ENCODE measurements around the gene RFX3. TPM values are rescaled to one million over a fixed set of nuclear protein-coding genes. Genes with fewer than 3 reads are reported as not detected.

Gene RFX3
- total RNA-seq, 1 donor from 2014 or later = 3.8 TPM

DNA sequence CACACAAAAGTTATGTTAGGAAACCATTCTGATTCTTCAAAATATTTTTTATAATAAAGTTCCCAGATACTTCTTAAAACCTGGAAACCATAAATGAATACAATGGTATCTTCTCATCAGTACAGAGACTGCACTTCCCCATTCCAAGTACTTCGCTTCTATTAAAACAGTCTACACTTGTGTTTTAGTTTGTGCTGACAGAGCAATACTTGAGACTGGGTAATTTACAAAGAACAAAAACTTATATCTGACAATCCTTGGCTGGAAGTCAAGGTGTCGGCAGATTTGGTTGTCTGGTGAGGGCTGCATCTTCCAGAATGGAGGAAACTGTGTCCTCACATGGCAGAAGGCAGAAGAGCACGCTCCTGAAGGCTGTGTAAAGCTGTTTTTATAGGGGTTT is 70.1 kb downstream of the RFX3 start:
- intact Hi-C loops (cut with micrococcal nuclease) = no loop called here
- no peak for DNase-seq
- no peaks in the 10 kb centered on the region for H3K27me3 ChIP-seq (ENCODE audit: low read depth)
- H3K9me3 ChIP-seq (replicated peaks) = no peaks in the 10 kb centered on the region
- H3K27ac ChIP-seq (replicated peaks) = no peak overlapping the region
- peaks cover 13% of the 10 kb centered on the region for H3K4me1 ChIP-seq
- TF ChIP-seq, protein P1, sequence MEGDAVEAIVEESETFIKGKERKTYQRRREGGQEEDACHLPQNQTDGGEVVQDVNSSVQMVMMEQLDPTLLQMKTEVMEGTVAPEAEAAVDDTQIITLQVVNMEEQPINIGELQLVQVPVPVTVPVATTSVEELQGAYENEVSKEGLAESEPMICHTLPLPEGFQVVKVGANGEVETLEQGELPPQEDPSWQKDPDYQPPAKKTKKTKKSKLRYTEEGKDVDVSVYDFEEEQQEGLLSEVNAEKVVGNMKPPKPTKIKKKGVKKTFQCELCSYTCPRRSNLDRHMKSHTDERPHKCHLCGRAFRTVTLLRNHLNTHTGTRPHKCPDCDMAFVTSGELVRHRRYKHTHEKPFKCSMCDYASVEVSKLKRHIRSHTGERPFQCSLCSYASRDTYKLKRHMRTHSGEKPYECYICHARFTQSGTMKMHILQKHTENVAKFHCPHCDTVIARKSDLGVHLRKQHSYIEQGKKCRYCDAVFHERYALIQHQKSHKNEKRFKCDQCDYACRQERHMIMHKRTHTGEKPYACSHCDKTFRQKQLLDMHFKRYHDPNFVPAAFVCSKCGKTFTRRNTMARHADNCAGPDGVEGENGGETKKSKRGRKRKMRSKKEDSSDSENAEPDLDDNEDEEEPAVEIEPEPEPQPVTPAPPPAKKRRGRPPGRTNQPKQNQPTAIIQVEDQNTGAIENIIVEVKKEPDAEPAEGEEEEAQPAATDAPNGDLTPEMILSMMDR (IDR thresholded peaks at IDR 0.05; ENCODE audit: borderline replicate concordance) = no peak
- H3K4me3 ChIP-seq = no peak overlapping the region
- no peaks in the 10 kb centered on the region for H3K36me3 ChIP-seq

DNA sequence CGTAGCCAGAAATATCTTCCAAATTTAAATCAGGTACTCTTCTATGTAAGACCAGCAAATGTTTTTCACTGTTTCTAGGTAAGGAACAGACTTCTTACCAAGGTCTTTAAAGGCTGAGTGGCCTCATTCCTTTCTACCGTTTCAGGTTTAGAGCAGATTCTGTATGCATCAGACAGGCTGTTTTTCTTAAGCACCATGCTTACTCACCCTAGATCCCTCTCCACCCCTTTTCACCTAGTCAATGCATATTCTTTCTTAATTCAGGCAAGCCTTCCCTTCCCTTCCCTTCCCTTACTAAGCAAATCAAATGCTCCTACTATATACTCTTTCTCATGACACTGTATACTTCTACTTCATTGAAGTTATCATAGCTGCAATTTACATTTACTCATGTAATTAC is 70.7 kb downstream of the RFX3 start:
- Histone ChIP-seq H3K4me1 (peaks cover 13% of the 10 kb centered on the region), H3K36me3 (no peaks in the 10 kb centered on the region), H3K27ac (replicated peaks) (no peak overlapping the region), H3K9me3 (replicated peaks) (no peaks in the 10 kb centered on the region), H3K27me3 (ENCODE audit: low read depth) (no peaks in the 10 kb centered on the region), H3K4me3 (no peak overlapping the region)
- TF ChIP-seq, protein P1 (IDR thresholded peaks at IDR 0.05; ENCODE audit: borderline replicate concordance) = no peak
- intact Hi-C loops (cut with micrococcal nuclease) = no loop called here
- DNase-seq = no peak

DNA sequence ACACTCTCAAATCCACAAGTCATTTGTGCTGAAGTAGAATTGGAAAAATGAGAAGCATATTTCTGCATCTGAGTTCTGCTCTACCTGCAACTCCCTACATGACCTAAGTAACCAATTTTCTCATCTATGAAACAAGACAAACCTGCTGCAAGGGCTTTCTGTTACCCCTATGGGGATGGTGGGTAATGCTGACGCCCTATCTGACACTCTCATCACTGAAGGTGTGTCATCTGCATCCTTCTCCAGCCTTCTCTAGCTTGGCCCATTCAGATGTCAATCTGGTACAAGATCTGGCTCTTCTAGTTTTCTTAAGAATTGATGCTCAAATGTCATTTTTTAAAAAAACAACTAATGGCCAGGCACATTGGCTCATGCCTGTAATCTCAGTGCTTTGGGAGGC is 73.8 kb downstream of the RFX3 start:
- intact Hi-C loops (cut with micrococcal nuclease) = no loop called here
- no peaks in the 10 kb centered on the region for H3K9me3 ChIP-seq (replicated peaks)
- TF ChIP-seq, protein P1 (IDR thresholded peaks at IDR 0.05; ENCODE audit: borderline replicate concordance) = no peak

DNA sequence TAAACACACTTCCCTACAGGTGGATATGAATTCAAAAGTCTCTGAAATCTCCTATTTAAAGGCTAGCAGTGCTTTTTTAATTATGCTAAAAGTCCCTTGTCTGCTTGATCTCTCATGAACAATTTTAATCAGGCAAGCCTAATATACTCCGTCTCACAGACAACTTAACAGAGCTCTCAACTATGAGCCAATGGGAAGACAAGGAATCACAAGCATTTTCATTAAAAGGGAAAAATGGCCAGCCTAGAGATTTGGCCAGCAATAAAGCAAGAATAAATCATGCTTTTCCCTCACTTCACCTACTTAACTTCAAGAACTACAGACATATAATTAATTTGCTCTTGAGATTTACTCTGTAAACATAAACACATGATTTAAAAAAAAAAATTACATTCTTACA is 78.0 kb downstream of the RFX3 start:
- Histone ChIP-seq H3K27me3 (ENCODE audit: low read depth) (no peaks in the 10 kb centered on the region), H3K4me1 (no peaks in the 10 kb centered on the region), H3K36me3 (no peaks in the 10 kb centered on the region), H3K4me3 (no peak overlapping the region), H3K27ac (replicated peaks) (no peak overlapping the region), H3K9me3 (replicated peaks) (peaks cover 8% of the 10 kb centered on the region)
- TF ChIP-seq, protein P1 (IDR thresholded peaks at IDR 0.05; ENCODE audit: borderline replicate concordance) = no peak
- no peak for DNase-seq
- intact Hi-C loops (cut with micrococcal nuclease) = no loop called here

More for the DNA sequence above, 73.8 kb downstream of the RFX3 start:
- no peak for DNase-seq
- H3K4me3 ChIP-seq = no peak overlapping the region
- no peaks in the 10 kb centered on the region for H3K27me3 ChIP-seq (ENCODE audit: low read depth)
- no peak overlapping the region for H3K27ac ChIP-seq (replicated peaks)
- no peaks in the 10 kb centered on the region for H3K4me1 ChIP-seq
- no peaks in the 10 kb centered on the region for H3K36me3 ChIP-seq

DNA sequence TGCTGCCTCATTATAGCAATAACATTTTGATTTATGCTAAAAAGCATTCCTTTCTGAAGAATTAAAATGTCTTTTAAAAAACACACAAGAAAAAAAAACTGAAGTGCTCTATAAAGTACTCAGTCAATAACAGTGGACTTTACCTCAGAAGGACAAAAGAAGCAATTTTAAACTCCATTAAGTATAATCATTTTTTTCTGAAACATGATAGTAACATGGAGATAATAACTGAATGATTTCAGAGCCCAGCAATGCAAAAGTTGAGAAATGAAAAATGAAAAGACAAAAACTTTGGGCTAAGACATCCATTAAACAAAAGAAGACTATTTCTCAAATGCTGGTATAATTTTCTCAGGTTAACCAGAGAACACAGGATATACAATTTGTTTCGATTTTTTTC is 78.7 kb downstream of the RFX3 start:
- H3K27me3 ChIP-seq (ENCODE audit: low read depth) = no peaks in the 10 kb centered on the region
- intact Hi-C loops (cut with micrococcal nuclease) = no loop called here
- no peak for DNase-seq
- no peak overlapping the region for H3K4me3 ChIP-seq
- H3K27ac ChIP-seq (replicated peaks) = no peak overlapping the region
- H3K9me3 ChIP-seq (replicated peaks) = peaks cover 8% of the 10 kb centered on the region
- TF ChIP-seq, protein P1 (IDR thresholded peaks at IDR 0.05; ENCODE audit: borderline replicate concordance) = no peak
- H3K36me3 ChIP-seq = no peaks in the 10 kb centered on the region
- H3K4me1 ChIP-seq = no peaks in the 10 kb centered on the region

DNA sequence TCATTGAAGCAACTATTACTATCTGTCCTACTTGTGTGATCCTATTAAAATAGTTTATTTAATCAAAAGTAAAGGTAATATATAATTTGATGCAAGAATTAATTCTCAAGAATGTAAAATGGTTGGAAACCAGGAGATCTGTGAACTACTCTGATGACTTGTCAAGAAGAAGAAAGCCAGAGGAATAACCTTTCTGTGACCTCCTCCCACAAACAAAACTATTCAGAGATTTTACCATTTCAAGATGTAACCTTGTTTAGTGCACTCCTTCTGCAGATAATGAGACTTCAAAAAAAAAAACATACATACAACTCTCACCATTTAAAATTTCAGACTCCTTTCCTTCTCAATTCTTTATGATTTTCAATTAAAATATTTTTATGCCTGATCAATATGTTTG is 79.5 kb downstream of the RFX3 start:
- intact Hi-C loops (cut with micrococcal nuclease) = no loop called here
- TF ChIP-seq, protein P1 (IDR thresholded peaks at IDR 0.05; ENCODE audit: borderline replicate concordance) = no peak
- Histone ChIP-seq H3K36me3 (no peaks in the 10 kb centered on the region), H3K27ac (replicated peaks) (no peak overlapping the region), H3K27me3 (ENCODE audit: low read depth) (no peaks in the 10 kb centered on the region), H3K4me1 (no peaks in the 10 kb centered on the region), H3K4me3 (no peak overlapping the region), H3K9me3 (replicated peaks) (peaks cover 8% of the 10 kb centered on the region)
- DNase-seq = no peak

Data from left ventricle myocardium inferior (tissue), 1 donor.